ENCODE results near the gene NCAPG2.

- TF ChIP-seq POLR2AphosphoS5 (IDR thresholded peaks at IDR 0.05; ENCODE audit: low read depth, low read length) (no peak), POLR2A (IDR thresholded peaks at IDR 0.05; ENCODE audit: low read depth, low read length) (no peak), SPI1 (IDR thresholded peaks at IDR 0.05; ENCODE audit: low read depth, low read length) (no peak), TAF1 (IDR thresholded peaks at IDR 0.05; ENCODE audit: low read depth, low read length) (no peak), POU2F2 (IDR thresholded peaks at IDR 0.05; ENCODE audit: low read depth, low read length) (no peak)
These were observed 36.2 kb upstream of the NCAPG2 start for GRCh38 chr7:158740657-158741293.

All from GM12891 (cell line).